ENCODE measurements around the gene ZNF70.

GRCh38 chr22:23712256-23712655, 38.7 kb downstream of the ZNF70 start:
- TF ChIP-seq CHCHD3 (CRISPR knock-in tag; IDR thresholded peaks at IDR 0.05): no peak
- no peak for TF ChIP-seq TGIF2 (CRISPR knock-in tag; IDR thresholded peaks at IDR 0.05)
- no peak for TF ChIP-seq ZNF432 (CRISPR knock-in tag; IDR thresholded peaks at IDR 0.05; ENCODE audit: borderline replicate concordance)
- TF ChIP-seq EZH2 (conservative IDR thresholded peaks at IDR 0.05; ENCODE audit: low read depth, low read length): no peak
- TF ChIP-seq RFX5 (IDR thresholded peaks at IDR 0.05; ENCODE audit: low read depth, low read length): no peak
- no peak for TF ChIP-seq ZNF251 (CRISPR knock-in tag; IDR thresholded peaks at IDR 0.05)
- no peak for TF ChIP-seq ZNF24 (IDR thresholded peaks at IDR 0.05)
